IMR-90 (cell line): ENCODE measurements around the gene EIF1. TPM values are rescaled to one million over a fixed set of nuclear protein-coding genes. Genes with fewer than 3 reads are reported as not detected.

Source experiments
- ATAC-seq: fragments of 200-7000 bp; cut with Tn5 transposase; 2 replicates; pipeline ENCODE4 v1.9.1; 2020; ENCODE audit warnings: low read depth, mild to moderate bottlenecking, moderate library complexity
- BruUV-seq: library from RNA; stranded (reverse); fragments of 400-500 nt; replicated peaks from 2 replicates; lab custom pipeline; 2021; lab: Mats Ljungman, UMichigan
- CTCF ChIA-PET: fragments of 300-600 bp; formaldehyde crosslinking; extraction: SDS; loops from one replicate; lab custom pipeline; 2021; ENCODE audit warnings: antibody characterized with exemption; lab: Yijun Ruan, JAX
- POLR2A ChIA-PET: fragments of 300-600 bp; sonication (Branson Sonifier 250); formaldehyde crosslinking; loops from one replicate; lab custom pipeline; 2022; ENCODE audit warnings: antibody characterized with exemption; ENCODE audit not compliant: unreplicated experiment; lab: Charles Lee
- DNase-seq: peaks from one replicate; pipeline ENCODE4 v3.0.0; 2013
- H2AFZ ChIP-seq: replicated peaks from 2 replicates; pipeline ENCODE3; 2013; ENCODE audit warnings: low read length, mild to moderate bottlenecking; ENCODE audit not compliant: poor library complexity
- H2AK5ac ChIP-seq: 2 replicates; pipeline ENCODE4 v1.6.1; 2013; ENCODE audit warnings: low read depth, low read length, inconsistent platforms
- H2AK9ac ChIP-seq: replicated peaks from 2 replicates; pipeline ENCODE3; 2013; ENCODE audit warnings: mild to moderate bottlenecking, low read depth, low read length, moderate library complexity; ENCODE audit not compliant: poor library complexity
- H2BK120ac ChIP-seq: 2 replicates; pipeline ENCODE4 v1.6.1; 2013; ENCODE audit warnings: low read depth, low read length, inconsistent platforms
- H2BK15ac ChIP-seq: 3 replicates; pipeline ENCODE4 v1.6.1; 2013; ENCODE audit warnings: low read depth, low read length, inconsistent platforms
- H2BK20ac ChIP-seq: 2 replicates; pipeline ENCODE4 v1.6.1; 2013; ENCODE audit warnings: low read depth, mild to moderate bottlenecking, inconsistent platforms, low read length, moderate library complexity
- H2BK5ac ChIP-seq: 2 replicates; pipeline ENCODE4 v1.6.1; 2013; ENCODE audit warnings: mild to moderate bottlenecking, low read depth, low read length, inconsistent platforms; ENCODE audit not compliant: poor library complexity, severe bottlenecking
- H3K14ac ChIP-seq: replicated peaks from 2 replicates; pipeline ENCODE4 v1.6.1; 2013; ENCODE audit warnings: low read depth, low read length, inconsistent platforms
- H3K18ac ChIP-seq: 2 replicates; pipeline ENCODE4 v1.6.1; 2013; ENCODE audit warnings: low read depth, low read length, control low read depth
- H3K23ac ChIP-seq: 2 replicates; pipeline ENCODE4 v1.6.1; 2013; ENCODE audit warnings: low read depth, low read length, inconsistent platforms
- H3K27ac ChIP-seq: 2 replicates; pipeline ENCODE4 v1.5.1; 2013; ENCODE audit warnings: mild to moderate bottlenecking, control low read depth, low read length; ENCODE audit not compliant: insufficient read depth
- H3K27me3 ChIP-seq: 2 replicates; pipeline ENCODE4 v1.6.1; 2013; ENCODE audit warnings: low read length; ENCODE audit not compliant: control insufficient read depth, insufficient read depth
- H3K36me3 ChIP-seq: 2 replicates; pipeline ENCODE4 v1.6.1; 2013; ENCODE audit warnings: low read length, mixed read lengths; ENCODE audit not compliant: control insufficient read depth, insufficient read depth
- H3K4ac ChIP-seq: 2 replicates; pipeline ENCODE4 v1.6.1; 2013; ENCODE audit warnings: low read depth, low read length, inconsistent platforms
- H3K4me1 ChIP-seq: 2 replicates; pipeline ENCODE4 v1.6.1; 2013; ENCODE audit warnings: low read length, mixed read lengths; ENCODE audit not compliant: control insufficient read depth, insufficient read depth
- H3K4me2 ChIP-seq: 2 replicates; pipeline ENCODE4 v1.6.1; 2013; ENCODE audit warnings: low read depth, mild to moderate bottlenecking, control low read depth, low read length, moderate library complexity
- H3K4me3 ChIP-seq: 2 replicates; pipeline ENCODE4 v1.5.1; 2013; ENCODE audit warnings: low read depth, mild to moderate bottlenecking, control low read depth, low read length, moderate library complexity; ENCODE audit not compliant: insufficient read depth
- H3K56ac ChIP-seq: 2 replicates; pipeline ENCODE4 v1.6.1; 2013; ENCODE audit warnings: low read length, inconsistent platforms; ENCODE audit not compliant: insufficient read depth; ENCODE audit errors: extremely low read depth
- H3K79me1 ChIP-seq, 2 experiments: 2 replicates each; pipeline ENCODE4 v1.6.1; 2013; ENCODE audit warnings: low read length in 2 of 2, inconsistent platforms in 1 of 2, low read depth in 1 of 2
- H3K9ac ChIP-seq: 2 replicates; pipeline ENCODE4 v1.6.1; 2013; ENCODE audit warnings: low read depth, low read length, control low read depth
- H3K9me1 ChIP-seq: 2 replicates; pipeline ENCODE4 v1.6.1; 2013; ENCODE audit warnings: low read length, inconsistent platforms; ENCODE audit not compliant: insufficient read depth
- H3K9me3 ChIP-seq: 2 replicates; pipeline ENCODE4 v1.6.1; 2013; ENCODE audit warnings: low read length; ENCODE audit not compliant: control insufficient read depth, insufficient read depth
- H4K20me1 ChIP-seq: 2 replicates; pipeline ENCODE4 v1.6.1; 2013; ENCODE audit warnings: low read length, inconsistent platforms; ENCODE audit not compliant: insufficient read depth
- H4K5ac ChIP-seq: 2 replicates; pipeline ENCODE4 v1.6.1; 2013; ENCODE audit warnings: mild to moderate bottlenecking, low read depth, low read length, control low read depth
- H4K8ac ChIP-seq, 2 experiments: 2 replicates each; pipeline ENCODE4 v1.6.1; 2013; ENCODE audit warnings: low read depth in 2 of 2, low read length in 2 of 2, control low read depth in 1 of 2, inconsistent platforms in 1 of 2
- H4K91ac ChIP-seq: 2 replicates; pipeline ENCODE4 v1.6.1; 2013; ENCODE audit warnings: low read depth, low read length, inconsistent platforms; ENCODE audit not compliant: insufficient read depth
- BHLHE40 ChIP-seq: fragments of 150-350 bp; IDR thresholded peaks from 2 replicates; pipeline ENCODE4 v1.6.1; 2016; ENCODE audit warnings: mild to moderate bottlenecking, low read depth, low read length
- CEBPB ChIP-seq: IDR thresholded peaks from 2 replicates; pipeline ENCODE4 v1.6.1; 2012; ENCODE audit warnings: low read depth, low read length, improper control_type of control experiment
- CHD1 ChIP-seq: IDR thresholded peaks from 2 replicates; pipeline ENCODE4 v1.6.1; 2012; ENCODE audit warnings: low read depth, low read length, improper control_type of control experiment
- FOS ChIP-seq: fragments of 150-350 bp; IDR thresholded peaks from 2 replicates; pipeline ENCODE4 v1.6.1; 2016; ENCODE audit warnings: low read depth, low read length
- MAFK ChIP-seq: IDR thresholded peaks from 2 replicates; pipeline ENCODE4 v1.6.1; 2012; ENCODE audit warnings: low read depth, low read length, improper control_type of control experiment
- MAZ ChIP-seq: IDR thresholded peaks from 2 replicates; pipeline ENCODE4 v1.6.1; 2012; ENCODE audit warnings: low read depth, mild to moderate bottlenecking, low read length, improper control_type of control experiment, moderate library complexity, borderline replicate concordance
- MXI1 ChIP-seq: IDR thresholded peaks from 2 replicates; pipeline ENCODE4 v1.6.1; 2012; ENCODE audit warnings: low read depth, mild to moderate bottlenecking, low read length, moderate library complexity, borderline replicate concordance
- NFE2L2 ChIP-seq: fragments of 150-350 bp; IDR thresholded peaks from 2 replicates; pipeline ENCODE4 v1.6.1; 2016; ENCODE audit warnings: low read depth, mild to moderate bottlenecking, low read length
- RAD21 ChIP-seq: IDR thresholded peaks from 2 replicates; pipeline ENCODE4 v1.6.1; 2012; ENCODE audit warnings: low read length, improper control_type of control experiment
- RCOR1 ChIP-seq: IDR thresholded peaks from 2 replicates; pipeline ENCODE4 v1.6.1; 2012; ENCODE audit warnings: mild to moderate bottlenecking, low read length, improper control_type of control experiment; ENCODE audit not compliant: insufficient replicate concordance
- RFX5 ChIP-seq: IDR thresholded peaks from 2 replicates; pipeline ENCODE4 v1.8.0; 2012; ENCODE audit warnings: low read depth, mild to moderate bottlenecking, low read length, moderate library complexity
- SMC3 ChIP-seq: fragments of 150-350 bp; IDR thresholded peaks from 2 replicates; pipeline ENCODE4 v1.6.1; 2016; ENCODE audit warnings: low read depth, mild to moderate bottlenecking, antibody characterized with exemption, low read length, moderate library complexity
- WGBS, 2 experiments: methylation state at CpG; one replicate each; pipeline versions ENCODE4 v1.1.5 to v1.1.7; 2013; ENCODE audit warnings: missing lambda C conversion rate in 2 of 2; ENCODE audit not compliant: insufficient read length in 1 of 2; ENCODE audit errors: extremely low coverage in 2 of 2; 5-methylcytosine and 5-hydroxymethylcytosine counted together
- dilution Hi-C: fragments of 300-500 bp; cut with HindIII; formaldehyde crosslinking; loops from one replicate; pipeline ENCODE4 v1.14.3; 2018; ENCODE audit warnings: low sequenced_read_pairs; ENCODE audit not compliant: unreplicated experiment
- in situ Hi-C: fragments of 300-500 bp; cut with MboI; formaldehyde crosslinking; loops from 3 replicates; pipeline ENCODE4 v1.14.3; 2019; ENCODE audit warnings: low sequenced_read_pairs, inconsistent platforms, mixed read lengths
- intact Hi-C: fragments of 100-400 bp; cut with micrococcal nuclease; formaldehyde crosslinking; loops from 2 replicates; pipeline ENCODE4 v1.10.0; 2022
- polyA plus RNA-seq, 3 experiments: library from polyadenylated mRNA; depleted of rRNA; stranded (reverse); fragments of >200 nt; gene quantifications; 2 replicates each; pipeline ENCODE4 v1.2.3, GENCODE V29; 2012; ENCODE audit warnings: low replicate concordance in 1 of 3
- total RNA-seq: library from RNA; depleted of rRNA; stranded (reverse); fragments of >200 nt; gene quantifications from 2 replicates; pipeline ENCODE4 v1.2.3, GENCODE V29; 2012
- TF ChIP-seq, protein P1 (sequence below): conservative IDR thresholded peaks from 2 replicates; pipeline ENCODE4 v1.5.1; 2012; ENCODE audit warnings: mild to moderate bottlenecking, low read depth, low read length, improper control_type of control experiment
- TF ChIP-seq, protein P2 (sequence below): fragments of 150-350 bp; IDR thresholded peaks from 2 replicates; pipeline ENCODE4 v1.6.1; 2016; ENCODE audit warnings: low read depth, mild to moderate bottlenecking, low read length, moderate library complexity, borderline replicate concordance
- TF ChIP-seq, protein P3 (sequence below): fragments of 150-350 bp; IDR thresholded peaks from 2 replicates; pipeline ENCODE4 v1.6.1; 2017; ENCODE audit warnings: mild to moderate bottlenecking, antibody characterized with exemption, low read length, low read depth

The EIF1 gene
- total and polyA plus RNA-seq, 2 of the 4 experiments (the other 2 are of a cell fraction): 89.4 to 381 TPM

DNA sequence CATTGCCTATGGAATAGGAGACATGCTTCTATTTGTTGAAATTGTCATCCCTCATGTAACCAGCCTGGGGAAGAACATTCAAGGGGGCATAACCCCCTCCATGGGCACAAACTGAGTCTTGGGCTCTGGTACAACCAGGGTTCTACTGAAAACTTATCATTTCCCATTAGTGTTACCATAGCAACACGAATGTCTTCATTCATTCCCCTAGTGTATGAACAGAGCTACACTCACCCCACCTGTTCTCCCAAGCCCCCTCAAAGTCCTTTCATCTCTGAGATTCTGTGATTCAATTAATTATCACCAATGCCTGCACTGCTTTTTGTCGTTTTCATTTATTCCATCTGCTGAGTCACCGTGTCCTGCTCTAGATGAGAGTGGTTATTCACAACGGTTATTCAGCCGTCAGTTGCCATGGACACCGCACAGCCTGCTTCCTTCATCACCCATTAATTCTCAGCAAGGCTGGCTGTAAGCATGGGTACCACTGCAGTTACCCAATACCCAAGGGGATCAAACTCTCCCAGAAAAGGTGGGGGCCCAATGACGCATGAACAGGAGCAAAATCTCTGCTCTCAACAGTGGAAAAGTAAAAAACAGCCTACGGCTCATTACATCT is 21.9 kb downstream of the EIF1 start:
- DNase-seq: peak; percentile 75
- TF ChIP-seq SMC3 (no peak), MAFK (0 out of 2 replicates have a peak, but pooled peaks have one; percentile 4), CHD1 (no peak), RAD21 (no peak), CEBPB (peak; percentile 62; the same call in 1 of the 2 replicates), BHLHE40 (no peak), RFX5 (no peak), FOS (no peak), MXI1 (no peak), NFE2L2 (peak; percentile 81), RCOR1 (peak; percentile 92), MAZ (0 out of 2 replicates have a peak, but pooled peaks have one; percentile 26)
- TF ChIP-seq, protein P1, sequence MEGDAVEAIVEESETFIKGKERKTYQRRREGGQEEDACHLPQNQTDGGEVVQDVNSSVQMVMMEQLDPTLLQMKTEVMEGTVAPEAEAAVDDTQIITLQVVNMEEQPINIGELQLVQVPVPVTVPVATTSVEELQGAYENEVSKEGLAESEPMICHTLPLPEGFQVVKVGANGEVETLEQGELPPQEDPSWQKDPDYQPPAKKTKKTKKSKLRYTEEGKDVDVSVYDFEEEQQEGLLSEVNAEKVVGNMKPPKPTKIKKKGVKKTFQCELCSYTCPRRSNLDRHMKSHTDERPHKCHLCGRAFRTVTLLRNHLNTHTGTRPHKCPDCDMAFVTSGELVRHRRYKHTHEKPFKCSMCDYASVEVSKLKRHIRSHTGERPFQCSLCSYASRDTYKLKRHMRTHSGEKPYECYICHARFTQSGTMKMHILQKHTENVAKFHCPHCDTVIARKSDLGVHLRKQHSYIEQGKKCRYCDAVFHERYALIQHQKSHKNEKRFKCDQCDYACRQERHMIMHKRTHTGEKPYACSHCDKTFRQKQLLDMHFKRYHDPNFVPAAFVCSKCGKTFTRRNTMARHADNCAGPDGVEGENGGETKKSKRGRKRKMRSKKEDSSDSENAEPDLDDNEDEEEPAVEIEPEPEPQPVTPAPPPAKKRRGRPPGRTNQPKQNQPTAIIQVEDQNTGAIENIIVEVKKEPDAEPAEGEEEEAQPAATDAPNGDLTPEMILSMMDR: no peak
- TF ChIP-seq, protein P2, sequence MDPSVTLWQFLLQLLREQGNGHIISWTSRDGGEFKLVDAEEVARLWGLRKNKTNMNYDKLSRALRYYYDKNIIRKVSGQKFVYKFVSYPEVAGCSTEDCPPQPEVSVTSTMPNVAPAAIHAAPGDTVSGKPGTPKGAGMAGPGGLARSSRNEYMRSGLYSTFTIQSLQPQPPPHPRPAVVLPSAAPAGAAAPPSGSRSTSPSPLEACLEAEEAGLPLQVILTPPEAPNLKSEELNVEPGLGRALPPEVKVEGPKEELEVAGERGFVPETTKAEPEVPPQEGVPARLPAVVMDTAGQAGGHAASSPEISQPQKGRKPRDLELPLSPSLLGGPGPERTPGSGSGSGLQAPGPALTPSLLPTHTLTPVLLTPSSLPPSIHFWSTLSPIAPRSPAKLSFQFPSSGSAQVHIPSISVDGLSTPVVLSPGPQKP: no peak
- TF ChIP-seq, protein P3, sequence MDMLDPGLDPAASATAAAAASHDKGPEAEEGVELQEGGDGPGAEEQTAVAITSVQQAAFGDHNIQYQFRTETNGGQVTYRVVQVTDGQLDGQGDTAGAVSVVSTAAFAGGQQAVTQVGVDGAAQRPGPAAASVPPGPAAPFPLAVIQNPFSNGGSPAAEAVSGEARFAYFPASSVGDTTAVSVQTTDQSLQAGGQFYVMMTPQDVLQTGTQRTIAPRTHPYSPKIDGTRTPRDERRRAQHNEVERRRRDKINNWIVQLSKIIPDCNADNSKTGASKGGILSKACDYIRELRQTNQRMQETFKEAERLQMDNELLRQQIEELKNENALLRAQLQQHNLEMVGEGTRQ: no peak

More for the DNA sequence above, 21.9 kb downstream of the EIF1 start:
- no peak overlapping the region for H4K8ac ChIP-seq
- peaks cover 1% of the 10 kb centered on the region; the same call in 1 of the 2 replicates for H3K4me1 ChIP-seq
- no peak overlapping the region for H3K27ac ChIP-seq
- H3K14ac ChIP-seq: no peak overlapping the region
- no peak overlapping the region for H2AK5ac ChIP-seq
- no peak overlapping the region for H3K56ac ChIP-seq
- H2BK15ac ChIP-seq: no peak overlapping the region
- no peak overlapping the region for H2AFZ ChIP-seq
- no peak overlapping the region for H2BK120ac ChIP-seq
- H3K4me2 ChIP-seq: no peak overlapping the region
- 91% methylated on average over 3 of the region's 8 CpGs; no CpG with 5 or more reads in 1 of the 2 experiments for WGBS, 2 experiments
- H3K9me3 ChIP-seq: no peaks in the 10 kb centered on the region
- no peaks in the 10 kb centered on the region for H3K79me1 ChIP-seq
- no TSS peak for BruUV-seq
- ChIA-PET CTCF (interaction anchor here (0.6 to 1.2 kb wide), 2 partner anchors 15 to 334 kb away, joined by 3 to 5 read pairs; no protein-coding TSS in a partner anchor), POLR2A (no interaction called here)
- H2BK5ac ChIP-seq: no peak overlapping the region
- H4K91ac ChIP-seq: no peak overlapping the region
- H4K20me1 ChIP-seq: no peaks in the 10 kb centered on the region
- intact Hi-C loops: no loop called here
- no peaks in the 10 kb centered on the region; the same call in 1 of the 2 replicates for H3K9me1 ChIP-seq
- H3K4ac ChIP-seq: no peak overlapping the region
- H3K36me3 ChIP-seq: no peaks in the 10 kb centered on the region
- dilution Hi-C loops: no loop called here
- H4K5ac ChIP-seq: no peak overlapping the region
- in situ Hi-C loops: no loop called here
- no peak overlapping the region for H2AK9ac ChIP-seq
- H3K27me3 ChIP-seq: peaks cover 20% of the 10 kb centered on the region; the same call in 1 of the 2 replicates
- no peak overlapping the region for H3K18ac ChIP-seq
- H3K9ac ChIP-seq: no peak overlapping the region
- H3K4me3 ChIP-seq: no peak overlapping the region
- no peak overlapping the region for H2BK20ac ChIP-seq
- H3K23ac ChIP-seq: no peak overlapping the region
- peak; percentile 73 for ATAC-seq
